ENCODE results near the gene KSR2. TPM values are rescaled to one million over a fixed set of nuclear protein-coding genes. Genes with fewer than 3 reads are reported as not detected.

The KSR2 gene
- total RNA-seq, 1 donor from 2014 or later = 2.0 TPM

DNA sequence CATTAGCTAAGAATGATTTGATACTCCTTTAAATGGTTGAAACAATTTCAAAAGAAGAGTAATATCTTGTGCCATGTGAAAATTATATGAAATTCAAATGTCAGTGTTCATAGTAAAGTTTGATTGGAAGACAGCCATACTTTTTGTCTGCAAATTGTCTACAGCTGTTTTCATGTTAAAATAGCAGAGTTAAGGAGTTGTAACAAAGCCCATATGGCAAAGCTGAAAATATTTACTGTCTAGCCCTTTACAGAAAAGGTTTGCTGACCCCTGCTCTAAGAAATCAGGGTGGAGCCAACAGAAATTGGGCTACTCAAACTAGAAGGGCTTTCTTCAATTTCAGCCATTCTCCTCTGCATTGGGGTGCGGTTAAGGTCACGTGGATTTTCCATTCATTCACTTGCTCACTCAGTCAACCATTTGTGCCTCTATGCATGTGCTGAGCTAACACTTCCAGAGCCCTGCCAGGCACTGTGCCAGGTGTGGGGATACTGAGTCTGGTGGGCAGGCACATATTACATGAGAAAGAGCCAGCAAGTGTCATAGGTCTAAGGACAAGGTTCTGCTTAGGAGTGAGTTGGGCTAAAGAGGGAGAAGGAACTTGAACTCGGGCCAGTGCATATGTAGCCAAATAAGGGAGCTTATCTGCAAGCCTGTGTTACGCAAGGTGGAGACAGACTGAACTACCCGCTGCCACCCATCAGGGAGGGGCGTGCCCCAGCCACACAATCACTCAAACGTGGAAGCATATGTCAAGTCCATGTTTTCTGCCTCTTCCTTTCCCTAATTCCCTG is 467.5 kb downstream of the KSR2 start:
- peaks cover 66% of the 10 kb centered on the region for H3K27me3 Mint-ChIP-seq
- no peaks in the 10 kb centered on the region for H3K36me3 Mint-ChIP-seq
- H3K4me1 Mint-ChIP-seq (ENCODE audit: unreplicated experiment) = peaks cover 10% of the 10 kb centered on the region
- no peak overlapping the region for H3K4me3 Mint-ChIP-seq
- TF ChIP-seq, protein P1, sequence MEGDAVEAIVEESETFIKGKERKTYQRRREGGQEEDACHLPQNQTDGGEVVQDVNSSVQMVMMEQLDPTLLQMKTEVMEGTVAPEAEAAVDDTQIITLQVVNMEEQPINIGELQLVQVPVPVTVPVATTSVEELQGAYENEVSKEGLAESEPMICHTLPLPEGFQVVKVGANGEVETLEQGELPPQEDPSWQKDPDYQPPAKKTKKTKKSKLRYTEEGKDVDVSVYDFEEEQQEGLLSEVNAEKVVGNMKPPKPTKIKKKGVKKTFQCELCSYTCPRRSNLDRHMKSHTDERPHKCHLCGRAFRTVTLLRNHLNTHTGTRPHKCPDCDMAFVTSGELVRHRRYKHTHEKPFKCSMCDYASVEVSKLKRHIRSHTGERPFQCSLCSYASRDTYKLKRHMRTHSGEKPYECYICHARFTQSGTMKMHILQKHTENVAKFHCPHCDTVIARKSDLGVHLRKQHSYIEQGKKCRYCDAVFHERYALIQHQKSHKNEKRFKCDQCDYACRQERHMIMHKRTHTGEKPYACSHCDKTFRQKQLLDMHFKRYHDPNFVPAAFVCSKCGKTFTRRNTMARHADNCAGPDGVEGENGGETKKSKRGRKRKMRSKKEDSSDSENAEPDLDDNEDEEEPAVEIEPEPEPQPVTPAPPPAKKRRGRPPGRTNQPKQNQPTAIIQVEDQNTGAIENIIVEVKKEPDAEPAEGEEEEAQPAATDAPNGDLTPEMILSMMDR (conservative IDR thresholded peaks at IDR 0.05) = no peak
- no peaks in the 10 kb centered on the region for H3K9me3 Mint-ChIP-seq
- no peak for DNase-seq (ENCODE audit: extremely low spot score, unreplicated experiment)
- no peak overlapping the region for H3K27ac Mint-ChIP-seq

DNA sequence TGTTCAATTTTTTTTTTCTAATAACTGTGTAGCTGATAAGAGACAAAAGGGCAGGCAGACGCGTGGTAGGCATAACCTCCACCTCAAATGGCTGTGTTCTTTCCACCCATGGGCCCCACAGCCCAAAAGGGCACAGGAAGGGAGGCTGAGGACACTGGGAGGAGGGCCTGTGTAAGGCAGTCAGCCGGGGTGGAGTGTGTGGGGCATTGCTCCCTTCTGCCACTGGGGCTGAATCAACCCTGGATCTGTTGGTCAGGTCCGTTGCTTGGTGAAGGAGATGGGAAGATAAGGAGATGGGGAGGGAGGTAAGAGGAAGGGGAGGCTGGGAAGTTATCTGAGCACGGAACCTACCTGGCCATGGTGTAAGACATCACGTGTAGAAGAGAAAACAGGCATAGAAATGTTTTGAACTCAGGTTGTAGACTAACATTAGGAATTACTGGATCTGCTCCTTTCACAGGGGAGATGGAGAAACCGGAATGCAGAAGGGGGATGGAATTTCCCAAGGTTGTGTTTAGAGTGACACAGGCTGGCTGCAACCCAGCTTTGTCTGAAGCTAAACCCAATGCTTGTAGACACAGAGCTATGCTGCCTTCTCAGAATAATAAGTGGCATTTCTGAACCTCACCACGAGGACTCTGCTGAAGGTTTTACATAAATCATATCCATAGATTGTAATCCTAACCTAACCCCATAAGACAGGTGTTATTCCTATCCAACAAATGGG is 468.9 kb downstream of the KSR2 start:
- Mint-ChIP-seq H3K4me3 (no peak overlapping the region), H3K9me3 (no peaks in the 10 kb centered on the region), H3K27ac (no peak overlapping the region), H3K27me3 (peaks cover 66% of the 10 kb centered on the region), H3K36me3 (no peaks in the 10 kb centered on the region), H3K4me1 (ENCODE audit: unreplicated experiment) (peaks cover 19% of the 10 kb centered on the region)
- TF ChIP-seq, protein P1 (conservative IDR thresholded peaks at IDR 0.05) = no peak
- DNase-seq (ENCODE audit: extremely low spot score, unreplicated experiment) = no peak

DNA sequence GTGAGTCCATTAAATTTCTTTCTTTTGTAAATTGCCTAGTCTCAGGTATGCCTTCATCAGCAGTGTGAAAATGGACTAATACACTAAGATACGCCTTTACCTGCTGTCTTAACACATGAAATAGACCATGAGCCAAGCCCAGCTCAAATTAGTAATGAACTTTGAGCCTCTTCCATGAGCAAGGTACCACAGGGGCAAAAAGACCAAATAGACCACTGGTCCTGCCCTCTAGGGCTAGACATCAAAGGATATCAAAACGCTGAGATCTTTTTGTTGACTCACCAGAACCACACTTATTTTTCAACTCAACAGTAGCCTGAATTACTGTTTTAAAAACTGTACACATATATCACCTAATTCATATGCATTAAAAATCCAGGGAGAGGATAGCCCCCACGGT is 469.9 kb downstream of the KSR2 start:
- Mint-ChIP-seq H3K4me3 (no peak overlapping the region), H3K9me3 (no peaks in the 10 kb centered on the region), H3K27me3 (peaks cover 60% of the 10 kb centered on the region), H3K27ac (no peak overlapping the region), H3K36me3 (no peaks in the 10 kb centered on the region), H3K4me1 (ENCODE audit: unreplicated experiment) (peaks cover 19% of the 10 kb centered on the region)
- DNase-seq (ENCODE audit: extremely low spot score, unreplicated experiment) = no peak
- TF ChIP-seq, protein P1 (conservative IDR thresholded peaks at IDR 0.05) = no peak

DNA sequence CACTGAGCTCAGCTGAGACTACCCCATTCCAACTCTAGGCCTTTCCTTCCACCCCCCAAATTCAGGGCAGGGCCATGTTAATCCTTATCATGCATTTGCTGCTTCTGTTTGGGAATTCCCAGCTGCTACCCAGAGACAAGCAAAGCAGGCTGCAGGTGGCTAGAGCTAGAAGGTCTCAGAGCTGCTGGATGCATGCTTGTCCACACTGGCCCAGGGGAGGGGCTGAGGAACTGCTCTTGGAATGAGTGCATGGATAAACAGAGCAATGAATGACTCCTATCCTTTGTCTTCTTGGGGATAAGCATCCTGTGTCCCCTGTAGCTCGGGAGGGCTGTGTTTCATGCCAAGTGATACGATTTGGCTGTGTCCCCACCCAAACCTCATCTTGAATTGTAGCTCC is 470.5 kb downstream of the KSR2 start:
- H3K4me1 Mint-ChIP-seq (ENCODE audit: unreplicated experiment) = peaks cover 19% of the 10 kb centered on the region
- no peak overlapping the region for H3K27ac Mint-ChIP-seq
- DNase-seq (ENCODE audit: extremely low spot score, unreplicated experiment) = no peak
- no peaks in the 10 kb centered on the region for H3K36me3 Mint-ChIP-seq
- no peak overlapping the region for H3K4me3 Mint-ChIP-seq
- H3K9me3 Mint-ChIP-seq = no peaks in the 10 kb centered on the region
- peaks cover 60% of the 10 kb centered on the region for H3K27me3 Mint-ChIP-seq
- TF ChIP-seq, protein P1 (conservative IDR thresholded peaks at IDR 0.05) = no peak

DNA sequence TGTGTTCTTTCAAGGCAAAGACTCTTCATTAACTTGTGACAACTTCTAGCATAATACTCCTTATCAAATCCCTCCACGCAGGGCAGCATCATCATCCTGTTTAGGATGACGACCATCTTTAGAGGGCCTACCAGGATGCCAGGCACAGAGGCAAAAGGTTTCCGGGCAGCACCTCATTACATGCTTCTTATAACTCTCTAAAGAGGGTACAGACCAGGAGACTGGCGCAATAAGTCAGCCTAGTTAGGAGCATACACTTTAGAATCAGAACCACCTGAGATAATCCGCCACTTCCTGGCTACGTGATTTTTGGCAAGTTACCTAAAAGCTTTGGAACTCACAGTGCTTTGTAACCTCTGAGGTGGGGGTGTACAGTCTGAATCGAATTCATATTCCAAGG is 471.4 kb downstream of the KSR2 start:
- H3K27me3 Mint-ChIP-seq = peaks cover 62% of the 10 kb centered on the region
- no peak overlapping the region for H3K4me3 Mint-ChIP-seq
- no peak for DNase-seq (ENCODE audit: extremely low spot score, unreplicated experiment)
- TF ChIP-seq, protein P1 (conservative IDR thresholded peaks at IDR 0.05) = no peak
- H3K36me3 Mint-ChIP-seq = no peaks in the 10 kb centered on the region
- no peak overlapping the region for H3K27ac Mint-ChIP-seq
- peaks cover 19% of the 10 kb centered on the region for H3K4me1 Mint-ChIP-seq (ENCODE audit: unreplicated experiment)
- H3K9me3 Mint-ChIP-seq = no peaks in the 10 kb centered on the region

All from type B pancreatic cell (in vitro differentiated cells).